ENCODE results near the gene FERMT3. TPM values are rescaled to one million over a fixed set of nuclear protein-coding genes. Genes with fewer than 3 reads are reported as not detected.
A peak's percentile ranks its signal among the peaks of the same experiment; 100 is the strongest.
"Not testable (repeated sequence)": the region's sequence is repeated elsewhere in the genome, so short reads cannot be mapped to it uniquely, and the experiment has no call there.

Gene FERMT3
- 0.20 TPM in 1 of 2 replicates, not detected in the other for total RNA-seq (2014; rRNA removed; shearing (Covaris generic))

DNA sequence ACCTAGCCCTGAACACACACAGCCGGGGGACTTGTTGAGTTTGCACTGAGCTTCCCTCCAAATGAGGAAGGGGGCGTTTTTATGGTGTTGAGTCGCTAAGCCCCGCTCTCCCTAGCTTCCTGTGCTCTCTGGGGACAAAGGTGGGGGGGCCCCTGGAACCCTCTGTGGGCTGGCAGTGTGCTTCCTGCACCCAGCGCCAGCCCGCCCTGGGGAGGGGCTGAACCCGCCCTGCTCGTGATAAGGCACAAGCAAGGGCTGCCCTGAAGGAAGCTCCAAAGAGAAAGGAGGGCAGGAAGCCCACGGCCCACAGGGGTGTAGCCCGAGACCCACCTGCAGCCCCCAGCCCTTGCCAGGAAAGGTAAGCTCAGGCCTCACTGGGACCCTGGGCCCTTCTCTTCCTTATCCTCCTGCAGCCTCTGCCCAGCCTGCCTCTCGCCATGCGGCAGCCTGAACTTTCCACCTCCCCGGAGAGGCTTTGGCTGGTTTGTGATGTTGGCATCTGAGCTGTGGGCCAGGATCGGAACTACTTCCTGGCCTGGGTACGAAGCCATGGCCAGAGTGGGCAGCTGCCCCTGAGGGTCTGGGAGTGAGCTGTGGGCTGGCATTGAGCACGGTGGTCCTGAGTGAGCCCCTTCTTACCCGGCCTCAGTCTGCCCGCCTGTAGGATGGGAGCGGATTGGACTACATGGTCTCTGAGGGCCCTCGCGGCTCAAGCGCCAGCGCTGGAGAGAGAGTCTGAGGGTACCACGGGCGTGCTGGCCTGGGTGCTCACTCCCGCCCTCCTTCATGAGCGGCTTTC, at the start of gene FERMT3:
Gene FERMT3 (plus strand): TSS at position 265 of the 799 bp plus-strand sequence. CDS start 644 bp downstream, outside the sequence.
- DNase-seq (ENCODE audit: low read depth), result no peak

DNA sequence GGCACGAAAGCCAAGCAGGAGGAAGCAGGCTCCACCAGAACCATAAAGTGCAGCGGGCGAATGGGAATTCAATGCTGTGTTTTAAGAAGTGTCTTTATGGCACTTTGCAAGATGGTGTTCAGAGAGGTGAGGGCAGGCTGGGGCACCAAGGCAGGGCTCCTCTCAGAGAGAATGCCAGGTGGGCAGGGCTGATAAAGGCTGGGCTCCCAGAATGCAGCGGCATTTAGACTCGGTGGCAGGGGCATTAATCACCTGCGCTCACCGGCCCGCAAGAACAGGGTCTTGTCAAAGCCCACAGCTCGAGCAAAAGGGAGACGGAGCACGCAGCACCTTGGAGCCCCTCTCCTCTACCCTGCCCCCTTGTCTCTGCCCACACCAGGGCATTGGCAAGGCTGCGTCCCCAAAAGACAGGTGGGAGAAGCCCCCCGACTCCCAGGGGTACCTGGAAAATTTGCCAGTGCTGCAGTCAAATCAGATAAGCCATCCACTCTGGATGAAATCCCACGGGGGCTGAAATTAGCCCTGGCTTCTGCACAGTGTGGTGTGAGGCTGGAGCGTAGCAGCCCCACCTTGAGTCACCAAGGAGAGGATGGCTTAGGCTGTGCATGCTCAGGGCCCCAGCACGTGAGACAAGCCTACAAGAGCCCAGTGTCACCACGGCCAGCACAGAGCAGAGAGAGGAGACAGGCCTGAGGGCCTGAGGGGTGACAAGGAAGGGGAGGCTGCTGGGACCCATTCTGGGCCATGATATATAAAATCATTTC, 48.7 kb upstream of the FERMT3 start:
- no peak for DNase-seq (ENCODE audit: low read depth)

DNA sequence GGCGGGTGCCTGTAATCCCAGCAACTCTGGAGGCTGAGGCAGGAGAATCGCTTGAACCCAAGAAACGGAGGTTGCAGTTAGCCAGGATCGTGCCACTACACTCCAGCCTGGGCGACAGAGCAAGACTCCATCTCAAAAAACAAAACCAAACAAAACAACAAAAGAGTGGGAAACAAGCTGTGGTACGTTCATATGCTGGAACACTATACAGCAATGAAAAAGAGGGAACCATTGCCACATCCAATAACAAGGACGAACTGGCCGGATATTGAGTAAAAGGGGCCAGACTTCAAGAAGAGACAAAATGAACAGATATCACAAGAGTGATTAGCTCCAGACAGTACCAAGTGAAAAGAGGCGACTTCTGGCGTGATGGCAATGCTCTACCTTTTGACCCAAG, 45.5 kb upstream of the FERMT3 start:
- no peak for DNase-seq (ENCODE audit: low read depth)

DNA sequence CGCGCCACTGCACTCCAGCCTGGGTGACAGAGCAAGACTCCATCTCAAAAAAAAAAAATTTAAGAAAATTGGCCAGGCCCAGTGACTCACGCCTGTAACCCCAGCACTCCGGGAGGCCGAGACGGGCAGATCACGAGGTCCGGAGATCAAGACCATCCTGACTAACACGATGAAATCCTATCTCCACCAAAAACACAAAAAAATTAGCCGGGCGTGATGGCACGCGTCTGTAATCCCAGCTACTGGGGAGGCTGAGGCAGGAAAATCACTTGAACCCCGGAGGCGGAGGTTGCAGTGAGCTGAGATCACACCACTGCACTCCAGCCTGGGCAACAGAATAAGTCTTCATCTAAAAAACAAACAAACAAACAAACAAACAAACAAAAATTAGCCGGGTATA, 43.8 kb upstream of the FERMT3 start:
- DNase-seq (ENCODE audit: low read depth), result not testable (repeated sequence)

DNA sequence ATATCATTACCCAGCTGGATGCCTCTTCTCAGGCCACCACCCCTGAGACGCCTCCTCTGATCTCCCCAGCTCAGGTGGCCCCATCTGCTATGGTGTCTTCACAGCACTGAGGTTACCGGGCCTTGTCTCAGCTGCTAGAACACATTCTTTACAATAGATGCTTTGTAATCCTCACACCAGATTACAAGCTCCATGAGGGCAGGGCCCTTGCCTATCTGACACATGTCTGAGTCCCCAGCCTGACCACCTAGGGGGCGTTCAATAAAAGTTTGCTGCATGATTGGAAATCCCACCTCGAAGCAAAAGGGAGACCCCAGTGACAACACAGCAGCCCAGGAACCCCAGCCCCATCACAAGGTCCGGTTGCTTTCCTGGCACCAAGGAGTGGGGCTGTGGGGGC, 42.6 kb upstream of the FERMT3 start:
- DNase-seq (ENCODE audit: low read depth), result no peak

DNA sequence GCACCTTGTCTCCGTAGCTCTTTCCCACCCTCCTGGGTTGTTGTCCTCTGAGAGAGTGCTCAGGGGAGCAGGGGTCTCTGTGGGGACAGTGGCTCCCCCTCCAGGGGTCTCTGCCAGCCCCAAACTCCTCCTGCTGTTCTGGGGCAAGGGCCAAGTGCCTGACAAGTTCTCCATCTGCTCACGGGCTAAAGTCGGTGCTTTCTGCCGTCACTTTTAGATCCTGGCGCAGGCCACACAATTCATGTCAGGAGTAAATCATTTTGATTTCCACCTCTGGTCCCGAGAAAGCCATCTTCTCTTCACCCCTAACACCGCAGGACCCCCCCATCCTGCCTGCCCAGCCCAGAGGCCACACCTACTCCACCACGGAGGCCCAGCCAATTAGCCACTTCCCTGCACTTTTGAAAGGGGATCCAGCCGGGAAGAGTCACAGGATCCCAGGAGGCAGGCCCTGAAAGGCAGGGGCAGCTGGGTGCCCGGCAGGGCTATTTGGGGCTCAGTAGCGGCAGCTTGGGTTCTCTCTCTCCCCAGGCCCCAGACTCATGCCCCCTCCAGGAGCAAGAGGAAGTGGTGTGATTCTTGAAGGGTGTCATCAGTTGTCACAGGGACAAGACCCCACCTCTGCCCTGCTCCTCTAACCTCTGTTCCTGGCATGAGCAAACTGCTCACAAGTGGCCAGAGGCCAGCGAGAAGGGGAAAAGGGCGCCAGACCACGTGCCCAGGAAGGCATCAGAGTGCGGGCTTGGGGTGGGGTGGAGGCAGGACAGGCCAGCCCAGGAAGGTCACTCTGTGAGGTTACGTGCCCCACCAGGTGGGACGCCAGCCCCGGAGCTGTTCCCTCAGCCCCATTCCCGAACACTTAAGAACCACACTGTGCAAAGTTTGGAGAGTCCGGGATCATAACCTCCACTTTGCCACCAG, 41.9 kb upstream of the FERMT3 start:
- no peak for DNase-seq (ENCODE audit: low read depth)

DNA sequence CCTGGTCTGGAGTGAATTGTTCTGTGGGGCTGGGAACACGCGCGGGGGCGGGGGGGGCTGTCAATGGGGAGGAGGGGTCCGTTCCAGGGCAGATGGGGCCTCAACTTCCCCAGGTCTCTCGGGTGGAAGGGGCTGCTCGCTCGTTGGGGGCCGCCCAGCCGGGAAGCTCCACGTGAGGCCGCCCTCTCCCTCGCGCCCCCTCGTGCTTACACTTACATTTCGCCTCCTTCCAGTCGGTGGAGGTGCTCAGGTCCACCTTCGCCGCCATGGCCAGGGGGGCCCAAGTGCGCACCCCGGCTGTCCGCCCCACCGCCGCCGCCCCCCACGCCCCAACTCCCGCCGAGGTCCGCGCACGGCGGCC, 41.1 kb upstream of the FERMT3 start:
- DNase-seq (ENCODE audit: low read depth), result no peak

DNA sequence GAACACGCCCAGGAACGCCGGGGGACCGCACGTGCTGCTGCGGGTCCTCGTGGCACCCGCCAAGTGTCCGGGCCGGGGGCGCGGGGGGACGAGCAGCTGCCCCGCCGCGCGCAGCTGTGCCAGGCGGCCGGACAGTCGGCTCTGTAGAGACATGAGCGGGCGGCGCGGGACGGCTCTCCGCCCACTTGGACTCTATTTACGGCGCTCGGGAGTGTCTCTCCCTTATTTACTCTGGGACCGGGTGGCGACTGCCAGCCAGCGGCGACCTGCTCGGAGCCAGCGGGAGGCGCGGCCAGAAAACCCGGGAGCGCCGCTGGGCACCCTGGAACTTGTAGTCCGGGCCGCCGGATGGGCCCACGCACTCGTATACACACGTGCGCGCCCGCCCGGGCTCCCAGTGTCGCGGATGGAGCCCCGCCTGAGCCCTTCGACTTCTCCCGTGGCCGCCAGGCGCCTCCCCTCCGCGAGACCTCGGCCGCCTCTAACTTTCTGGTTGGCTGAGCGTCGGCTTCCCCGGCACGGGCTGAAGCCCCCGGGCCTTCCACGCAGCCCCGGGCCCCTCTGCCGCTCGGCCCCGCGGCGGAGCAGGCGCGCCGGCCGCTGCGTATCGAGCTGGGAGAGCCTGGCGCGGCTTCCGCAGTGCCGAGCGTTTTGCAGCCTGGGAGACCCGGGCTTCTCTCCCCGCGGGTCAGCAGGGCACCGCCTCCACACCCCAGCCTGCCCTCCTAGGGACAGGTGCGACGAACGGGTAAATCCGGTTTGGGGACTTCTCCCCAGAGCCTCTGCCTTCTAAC, 40.5 kb upstream of the FERMT3 start, which contains the start of gene MACROD1:
Gene MACROD1 (minus strand): TSS at position 272 of the 794 bp plus-strand sequence. CDS start 119 bp downstream, at position 153.
- peak; percentile 76 for DNase-seq (ENCODE audit: low read depth)

DNA sequence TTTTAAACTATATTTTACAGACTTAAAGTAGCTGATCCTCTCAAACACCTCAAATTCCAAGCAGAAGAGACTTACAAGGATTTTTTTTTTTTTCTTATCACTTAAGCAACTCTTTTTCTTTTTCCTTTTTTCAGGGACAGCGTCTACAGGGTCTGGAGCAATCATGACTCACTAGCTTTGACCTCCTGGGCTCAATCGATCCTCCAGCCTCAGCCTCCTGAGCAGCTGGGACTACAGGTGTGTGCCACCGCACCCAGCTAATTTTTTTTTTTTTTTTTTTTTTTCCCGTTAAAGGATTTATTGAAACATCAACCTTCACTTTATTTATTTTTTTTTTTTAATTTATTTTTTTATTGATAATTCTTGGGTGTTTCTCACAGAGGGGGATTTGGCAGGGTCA, 36.1 kb upstream of the FERMT3 start:
- DNase-seq (ENCODE audit: low read depth), result no peak

DNA sequence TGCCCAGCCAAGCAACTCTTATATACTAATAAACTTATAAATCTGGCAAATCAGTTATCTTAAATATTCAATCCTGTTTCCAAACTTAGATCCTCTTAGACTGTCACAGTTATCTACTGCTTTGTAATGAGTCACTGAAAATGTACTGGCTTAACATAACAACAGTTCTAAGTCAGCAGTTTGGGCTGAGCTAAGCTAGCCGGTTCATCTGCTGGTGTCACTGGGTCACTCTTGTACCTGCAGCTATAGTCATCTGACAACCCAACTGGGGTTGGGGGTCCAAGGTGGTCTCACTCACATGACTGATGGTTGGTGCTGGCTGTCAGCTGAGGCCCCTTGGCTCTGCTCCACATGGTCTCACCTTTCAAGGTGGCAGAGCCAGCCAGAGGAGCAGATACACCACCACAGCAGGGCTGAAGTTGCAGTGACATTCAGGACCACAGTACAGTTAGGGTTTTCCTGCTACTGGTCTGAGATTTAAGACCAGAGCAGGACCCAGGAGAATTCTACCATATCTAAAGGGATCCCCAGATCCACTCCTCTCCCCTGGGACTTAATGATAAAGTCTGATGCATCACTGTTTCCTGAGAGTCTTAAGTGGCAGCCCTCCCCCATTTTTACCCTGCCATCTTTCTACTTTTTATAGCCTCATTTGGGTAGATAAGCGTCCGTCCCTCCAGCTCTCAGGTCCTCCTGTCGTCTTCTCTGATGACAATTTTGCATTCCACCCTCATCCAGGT, 32.7 kb upstream of the FERMT3 start:
- peak; percentile 22 for DNase-seq (ENCODE audit: low read depth)

DNA sequence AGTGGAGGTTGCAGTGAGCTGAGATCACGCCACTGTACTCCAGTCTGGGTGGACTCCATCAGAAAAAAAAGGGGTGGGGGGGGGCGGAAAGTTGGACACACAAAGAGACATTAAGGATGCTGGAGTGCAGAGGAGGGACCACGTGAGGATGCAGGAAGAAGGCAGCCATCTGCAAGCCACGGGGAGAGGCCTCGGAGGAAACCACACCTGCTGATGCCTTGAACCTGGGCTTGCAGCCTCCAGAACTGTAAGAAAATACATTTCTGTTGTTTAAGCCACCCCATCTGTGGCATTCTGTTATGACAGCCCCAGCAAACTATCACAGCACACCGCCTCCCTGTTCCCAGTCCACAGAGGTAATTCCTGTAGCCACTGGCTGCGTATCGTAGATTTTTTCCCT, 29.8 kb upstream of the FERMT3 start:
- no peak for DNase-seq (ENCODE audit: low read depth)

DNA sequence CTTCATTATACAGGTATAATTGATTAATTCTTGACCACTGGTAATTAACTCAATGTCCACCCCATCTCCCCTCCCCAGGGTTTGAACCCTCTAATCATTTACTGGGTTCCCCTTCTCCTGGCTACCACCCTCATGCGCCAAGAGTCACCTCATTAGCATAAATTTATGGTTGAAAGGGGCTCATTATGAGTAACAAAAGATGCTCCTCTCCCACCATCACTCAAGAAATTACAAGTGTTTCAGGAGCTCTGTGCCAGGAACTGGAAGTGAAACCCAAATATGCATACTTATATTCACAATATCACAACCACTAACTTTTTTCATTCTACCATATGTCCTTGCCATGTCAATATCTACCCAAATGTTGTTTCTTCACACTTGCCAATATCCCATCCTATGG, 28.3 kb upstream of the FERMT3 start:
- DNase-seq (ENCODE audit: low read depth), result no peak

DNA sequence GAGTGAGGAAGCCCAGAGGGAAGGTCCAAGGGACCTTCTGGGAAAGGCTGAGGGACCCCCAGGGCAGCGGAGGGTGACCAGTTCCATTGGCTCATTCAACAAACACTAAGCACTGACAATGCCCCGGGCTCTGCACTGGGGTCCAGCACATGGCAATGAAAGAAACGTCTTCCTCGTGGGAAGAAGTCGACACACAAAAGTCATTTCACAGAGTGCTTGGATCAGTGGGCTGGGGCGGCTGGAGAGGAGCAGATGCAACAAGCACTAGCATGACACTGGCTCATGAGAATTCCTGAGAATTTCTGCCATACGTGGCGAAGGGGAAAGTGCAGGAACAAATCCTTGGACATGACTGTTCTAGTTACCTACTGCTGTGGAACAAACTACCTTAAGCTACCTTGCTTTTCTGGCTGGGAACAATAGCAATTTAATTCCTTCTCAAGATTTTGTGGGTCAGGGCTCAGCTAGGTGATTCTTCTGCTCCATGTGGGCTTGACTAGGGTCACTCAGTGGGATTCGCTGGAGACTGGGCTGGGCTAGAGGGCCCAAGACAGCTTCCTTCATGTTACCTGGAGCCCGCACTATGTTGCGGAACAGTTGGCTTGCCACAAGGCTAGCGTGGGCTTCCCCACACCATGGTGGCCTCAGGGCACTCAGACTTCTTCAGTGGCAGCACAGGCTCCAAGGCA, 27.4 kb upstream of the FERMT3 start:
- DNase-seq (ENCODE audit: low read depth), result no peak

DNA sequence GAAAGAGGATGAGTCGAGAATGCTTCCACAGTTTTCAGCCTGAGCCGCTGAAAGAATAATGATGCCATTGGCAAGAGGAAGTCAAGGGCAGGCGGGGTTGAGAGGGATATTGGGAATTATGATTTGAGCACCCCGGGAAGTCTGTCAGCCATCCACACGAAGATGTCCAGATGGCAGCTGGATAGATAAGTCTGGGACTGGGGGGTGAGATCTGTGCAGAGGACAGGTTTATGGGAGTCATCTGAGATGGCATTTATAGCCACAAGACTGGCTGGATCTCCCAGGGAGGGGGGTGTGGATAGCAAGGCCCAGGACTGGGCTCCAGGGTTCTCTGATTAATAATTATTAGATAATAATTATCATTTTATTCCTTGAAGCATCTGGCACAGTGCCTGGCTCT, 25.6 kb upstream of the FERMT3 start:
- no peak for DNase-seq (ENCODE audit: low read depth)

DNA sequence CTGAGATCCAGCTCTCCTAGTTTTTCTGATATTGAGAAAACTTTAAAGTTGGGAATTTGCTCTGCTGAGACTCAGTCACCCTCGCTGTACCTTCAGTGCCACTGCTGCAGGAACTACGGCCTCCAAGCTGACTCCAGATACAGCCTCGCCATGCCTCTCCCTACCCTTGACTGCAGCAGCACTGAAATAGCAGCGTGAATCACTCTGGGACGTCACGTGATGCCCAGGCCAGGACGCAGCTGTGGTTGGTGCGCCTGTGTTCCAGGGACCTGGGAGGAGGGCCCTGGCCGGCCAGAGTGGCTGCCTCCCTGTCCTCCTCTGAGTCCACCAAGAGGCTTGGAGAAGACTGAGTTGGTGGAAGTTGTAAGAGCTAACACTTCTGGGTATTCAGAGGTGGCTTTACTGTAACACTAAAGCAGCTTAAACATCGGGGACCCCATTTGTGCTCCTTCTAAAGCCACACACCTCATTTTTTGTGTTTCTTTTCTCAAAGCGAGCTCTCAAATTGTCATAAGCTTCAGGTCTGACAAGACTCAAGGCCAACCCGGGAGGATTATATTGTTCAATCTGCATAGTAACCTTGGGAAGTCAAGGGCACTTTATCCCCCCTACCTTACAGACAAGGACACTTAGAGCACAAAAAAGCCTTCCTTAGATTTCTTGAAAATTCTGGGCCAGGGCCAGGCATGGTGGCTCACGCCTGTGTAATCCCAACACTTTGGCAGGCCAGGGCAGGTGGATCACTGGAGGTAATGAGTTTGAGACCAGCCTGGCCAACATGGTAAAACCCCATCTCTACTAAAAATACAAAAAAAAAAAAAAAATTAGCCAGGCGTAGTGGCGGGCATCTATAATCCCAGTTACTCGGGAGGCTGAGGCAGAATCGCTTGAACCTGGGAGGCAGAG, 24.8 kb upstream of the FERMT3 start:
- DNase-seq (ENCODE audit: low read depth), result peak; percentile 93

DNA sequence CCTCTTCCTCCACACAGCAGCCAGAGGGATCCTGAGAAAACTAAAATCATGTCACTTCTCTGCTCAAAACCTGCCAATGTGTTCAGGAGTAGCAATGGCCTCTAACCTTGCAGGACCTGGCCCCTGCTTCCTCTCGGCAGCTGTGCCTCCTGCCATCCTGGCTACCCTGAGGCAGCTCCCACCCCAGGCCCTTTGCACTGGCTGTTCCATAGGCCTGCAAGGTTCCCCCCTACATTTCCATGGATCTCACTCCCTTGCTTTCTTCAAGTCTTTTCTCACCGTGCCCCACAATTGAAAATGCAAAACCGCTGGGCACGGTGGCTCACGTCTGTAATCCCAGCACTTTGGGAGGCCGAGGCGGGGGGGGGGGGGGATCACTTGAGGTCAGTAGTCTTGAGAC, 22.6 kb upstream of the FERMT3 start:
- DNase-seq (ENCODE audit: low read depth), result no peak

DNA sequence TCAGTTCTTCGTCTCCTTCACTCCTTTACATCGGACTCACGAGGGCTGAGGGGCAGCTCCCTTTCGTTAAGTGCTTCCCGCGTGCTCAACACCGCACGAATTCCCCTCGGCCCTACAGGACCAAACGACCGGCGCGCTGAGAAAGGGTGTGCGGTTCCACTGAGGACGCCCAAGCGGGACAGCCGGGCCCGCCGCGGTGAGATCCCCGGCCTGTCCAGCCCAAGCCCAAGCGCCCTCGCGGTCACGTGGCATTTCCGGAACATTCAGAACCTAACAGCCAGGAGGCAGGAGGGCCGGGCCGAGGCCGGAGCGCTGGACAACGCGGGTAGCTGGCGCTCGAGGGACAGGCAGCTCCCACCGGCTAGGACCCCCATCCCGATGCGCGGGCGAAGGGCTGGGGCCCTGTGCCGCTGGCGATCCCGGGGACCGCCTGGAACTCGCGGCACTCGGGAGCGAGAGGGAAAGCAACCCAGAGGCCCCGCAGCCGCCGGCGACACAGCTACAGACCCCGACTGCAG, 21.3 kb upstream of the FERMT3 start:
- peak; percentile 86 for DNase-seq (ENCODE audit: low read depth)

DNA sequence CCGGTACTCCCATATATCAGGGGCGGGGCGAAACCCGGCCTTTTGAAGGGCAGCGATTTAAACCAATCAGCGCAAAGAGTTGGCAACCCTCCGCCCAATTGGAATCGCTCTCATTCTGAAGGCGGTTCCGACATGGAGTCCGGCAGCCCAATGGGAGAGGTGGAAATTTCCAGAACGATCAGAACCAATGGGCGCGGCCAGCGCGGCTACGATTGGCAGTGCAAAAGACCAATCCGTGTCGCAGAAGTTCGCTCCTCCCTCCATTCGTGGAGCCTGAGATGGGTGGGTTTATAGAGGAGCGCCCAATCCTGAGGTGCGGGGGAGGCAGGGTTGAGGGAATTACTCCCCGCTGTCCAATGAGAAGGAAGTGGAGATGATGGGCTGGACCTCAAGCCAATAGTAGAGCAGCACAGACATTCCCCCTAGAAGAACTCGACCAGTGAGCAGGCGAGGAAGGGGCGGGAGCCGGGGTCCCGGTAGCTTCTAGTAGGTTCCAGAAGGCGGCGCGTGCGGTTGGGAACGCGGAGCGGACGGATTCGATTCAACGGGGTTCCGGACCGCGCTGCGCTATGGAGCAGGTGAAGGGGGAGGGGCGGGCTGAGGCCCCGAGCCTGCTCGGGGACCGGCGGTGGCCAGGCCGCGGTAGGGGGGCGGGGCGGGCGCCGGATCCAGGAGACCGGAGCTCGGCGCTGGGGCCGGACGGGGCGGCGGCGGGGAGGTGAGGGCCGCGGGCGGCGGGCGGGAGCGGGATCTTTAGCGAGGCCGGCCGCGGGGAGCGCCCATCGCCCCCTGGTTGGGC, 20.6 kb upstream of the FERMT3 start, which contains the start of gene STIP1:
Gene STIP1 (plus strand): TSS at position 479 of the 799 bp plus-strand sequence. CDS start 91 bp downstream, at position 570.
- DNase-seq (ENCODE audit: low read depth), result peak; percentile 100
